Measurements from ENCODE around the gene CFAP90. TPM values are rescaled to one million over a fixed set of nuclear protein-coding genes. Genes with fewer than 3 reads are reported as not detected.

Gene CFAP90
- total RNA-seq, 1 experiment from 2014 or later: 0.69 TPM

GRCh38 chr5:7851617-7852289 is 820 bp upstream of the CFAP90 start:
- intact Hi-C loops (cut with micrococcal nuclease; ENCODE audit: unreplicated experiment): no loop called here

GRCh38 chr5:7851240-7851592 is 283 bp upstream of the CFAP90 start:
- no peaks in the 10 kb centered on the region for H3K36me3 ChIP-seq (ENCODE audit: control insufficient read depth, insufficient read depth, low read length)
- no peak overlapping the region for H3K27ac ChIP-seq (ENCODE audit: low read length)
- no peaks in the 10 kb centered on the region for H3K27me3 ChIP-seq (ENCODE audit: control insufficient read depth, insufficient read depth, low read length)
- peak overlapping the region; percentile 47 to 53 for H3K4me3 ChIP-seq (ENCODE audit: low read depth in 2 of 2, low read length in 2 of 2)
- TF ChIP-seq REST (IDR thresholded peaks at IDR 0.05; ENCODE audit: insufficient read depth in 1 of 2, low read depth in 2 of 2, low read length in 1 of 2): no peak
- 0 out of 2 replicates have a peak, but pooled peaks have one; percentile 16 for TF ChIP-seq CTCF (IDR thresholded peaks at IDR 0.05)
- ChIA-PET CTCF (no interaction called here), POLR2A (interaction anchor here (0.8 kb wide), 1 partner anchor 17 kb away, joined by 6 read pairs; no protein-coding TSS in a partner anchor)
- no peaks in the 10 kb centered on the region for H3K9me3 ChIP-seq (ENCODE audit: control insufficient read depth, insufficient read depth, low read depth, low read length)
- DNase-seq (ENCODE audit: low read depth, low spot score) (no peak), ATAC-seq (peak; percentile 53; the same call in 1 of the 2 replicates)
- in situ Hi-C loops (cut with HindIII; ENCODE audit: low pct_unique_long_range_greater_than_20kb, low sequenced_read_pairs): no loop called here
- H3K4me1 ChIP-seq (ENCODE audit: control insufficient read depth, insufficient read depth, low read length): no peaks in the 10 kb centered on the region; the same call in 1 of the 2 replicates
- intact Hi-C loops (cut with micrococcal nuclease; ENCODE audit: unreplicated experiment): no loop called here
- BruUV-seq (replicated peaks): no TSS peak

More at GRCh38 chr5:7851617-7852289, 820 bp upstream of the CFAP90 start:
- in situ Hi-C loops (cut with HindIII; ENCODE audit: low pct_unique_long_range_greater_than_20kb, low sequenced_read_pairs): no loop called here
- H3K36me3 ChIP-seq (ENCODE audit: control insufficient read depth, insufficient read depth, low read length): no peaks in the 10 kb centered on the region
- no TSS peak for BruUV-seq (replicated peaks)
- TF ChIP-seq SIN3A (IDR thresholded peaks at IDR 0.05; ENCODE audit: borderline replicate concordance, insufficient read depth, low read depth, low read length) (no peak), TCF7L2 (IDR thresholded peaks at IDR 0.05; ENCODE audit: low read depth, low read length) (no peak), REST (IDR thresholded peaks at IDR 0.05; ENCODE audit: insufficient read depth in 1 of 2, low read depth in 2 of 2, low read length in 1 of 2) (no peak), CTCF (IDR thresholded peaks at IDR 0.05) (no peak), POLR2AphosphoS5 (IDR thresholded peaks at IDR 0.05; ENCODE audit: low read depth, low read length) (no peak)
- DNase-seq (ENCODE audit: low read depth, low spot score) (no peak), ATAC-seq (0 out of 2 replicates have a peak, but pooled peaks have one; percentile 28)
- H3K4me1 ChIP-seq (ENCODE audit: control insufficient read depth, insufficient read depth, low read length): no peaks in the 10 kb centered on the region; the same call in 1 of the 2 replicates
- H3K4me3 ChIP-seq (ENCODE audit: low read depth in 2 of 2, low read length in 2 of 2): peak overlapping the region in 1 of 2 experiments; percentile 53; a peak in 1 of 4 replicates
- H3K27me3 ChIP-seq (ENCODE audit: control insufficient read depth, insufficient read depth, low read length): no peaks in the 10 kb centered on the region
- no peak overlapping the region for H3K27ac ChIP-seq (ENCODE audit: low read length)
- POLR2A ChIA-PET: no interaction called here
- CTCF ChIA-PET: no interaction called here
- H3K9me3 ChIP-seq (ENCODE audit: control insufficient read depth, insufficient read depth, low read depth, low read length): no peaks in the 10 kb centered on the region
